Activated CD8-positive, alpha-beta memory T cell treated with anti-CD3 and anti-CD28 coated beads for 1 hour (primary cell): ENCODE data around the gene PCDHGC4.

Experiments used
- DNase-seq, 2 donors: peaks; one replicate each; pipeline ENCODE4 v3.0.0-alpha.2; 2020; ENCODE audit warnings: low read depth in 1 of 2; ENCODE audit errors: extremely low read depth in 1 of 2

PCDHGC4 gene

DNA sequence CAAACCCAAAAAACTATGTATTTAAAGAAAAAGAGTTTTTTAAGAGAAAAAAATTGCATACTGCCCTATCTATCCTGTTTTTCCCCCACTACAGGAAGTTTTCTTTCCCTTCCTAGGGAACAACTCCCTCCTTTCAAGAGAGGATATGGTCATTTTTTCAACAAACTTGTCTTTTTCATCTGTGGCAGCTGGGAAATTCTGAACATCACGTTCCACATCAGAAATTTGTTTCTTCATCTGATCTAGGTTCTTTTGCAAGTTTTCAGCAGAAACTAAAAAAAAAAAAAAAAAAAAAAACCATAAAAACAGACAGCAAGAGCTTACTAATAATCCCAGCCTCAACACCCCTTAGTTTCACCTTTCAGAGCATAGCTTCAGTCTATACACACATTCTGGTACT, 42.6 kb downstream of the PCDHGC4 start:
- DNase-seq, result no peak

DNA sequence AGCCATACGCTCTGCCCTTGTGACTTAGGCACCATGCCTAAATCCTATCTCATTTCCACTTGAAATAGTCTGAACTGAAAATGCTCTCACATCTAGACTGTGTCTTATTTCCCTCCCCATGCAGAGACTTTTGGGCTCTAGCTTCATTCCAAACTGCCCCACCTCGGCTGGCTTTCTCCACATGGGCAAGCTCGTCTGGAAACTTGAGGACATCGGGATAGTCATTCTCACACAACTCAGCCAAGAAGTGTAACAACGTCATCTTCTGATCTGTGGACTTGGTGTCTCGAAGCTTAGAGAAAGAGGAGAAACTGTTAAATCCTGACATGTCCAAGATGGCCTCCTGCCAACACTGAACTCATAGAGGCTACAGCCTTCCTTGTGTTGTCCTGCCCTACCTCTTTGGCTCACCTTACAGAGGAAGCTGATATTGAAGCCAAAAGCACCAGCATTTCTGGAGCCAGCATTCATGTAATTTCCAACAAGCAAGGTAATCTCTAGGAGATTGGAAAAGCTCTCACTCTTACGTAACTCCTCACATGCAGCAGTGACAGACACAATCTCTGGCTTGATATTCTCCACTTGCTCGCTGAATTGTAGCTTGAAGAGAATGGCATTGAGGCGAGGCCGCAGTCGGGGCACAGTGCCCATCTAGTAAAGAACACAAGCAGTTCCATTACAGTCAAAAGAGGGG, 43.6 kb downstream of the PCDHGC4 start:
- DNase-seq, result no peak

GRCh38 chr5:141529002-141529401, 44.2 kb downstream of the PCDHGC4 start:
- no peak for DNase-seq

- no peak for DNase-seq
Observed at GRCh38 chr5:141529873-141530272, 45.0 kb downstream of the PCDHGC4 start.

DNA sequence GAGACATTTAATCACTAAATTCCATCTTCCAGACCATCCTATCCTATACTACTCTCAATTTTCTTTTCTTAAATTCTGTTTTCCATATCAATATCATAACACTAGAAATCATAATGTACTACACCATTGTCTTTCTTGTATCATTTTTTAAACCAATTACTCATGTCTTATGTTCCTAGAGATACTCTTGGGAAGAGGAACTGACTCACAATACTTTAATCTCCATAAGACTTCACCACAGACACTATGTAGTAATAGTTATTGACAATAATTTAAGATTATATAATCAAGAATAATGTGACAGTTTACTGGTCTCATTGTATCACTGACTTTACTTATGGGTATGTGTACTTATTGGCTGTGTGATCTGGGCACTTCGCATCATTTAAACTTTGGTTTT, 47.9 kb downstream of the PCDHGC4 start:
- no peak for DNase-seq

DNA sequence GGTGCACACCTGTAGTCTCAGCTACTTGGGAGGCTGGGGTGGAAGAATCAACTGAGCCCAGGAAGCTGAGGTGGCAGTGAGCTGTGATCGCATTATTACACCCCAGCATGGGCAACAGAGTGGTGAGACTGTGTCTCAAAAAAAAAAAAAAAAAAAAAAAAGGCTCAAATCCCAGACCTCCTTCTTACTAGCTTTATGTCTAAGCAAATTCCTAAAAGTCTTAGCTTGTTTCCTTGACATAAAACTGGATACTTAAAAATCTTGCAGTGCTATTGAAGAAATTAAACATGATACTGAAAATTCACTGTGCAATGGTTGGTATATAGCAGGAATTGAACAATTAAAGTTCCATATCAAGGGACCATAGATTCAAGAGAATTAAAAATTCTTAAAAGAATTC, 49.1 kb downstream of the PCDHGC4 start:
- DNase-seq, result no peak

- DNase-seq, result no peak
Observed at GRCh38 chr5:141534492-141535213, 49.8 kb downstream of the PCDHGC4 start.
